ENCODE measurements around the gene PIP5K1C. TPM values are rescaled to one million over a fixed set of nuclear protein-coding genes. Genes with fewer than 3 reads are reported as not detected.
A peak's percentile ranks its signal among the peaks of the same experiment; 100 is the strongest.

Gene PIP5K1C
- total and polyA plus RNA-seq, 10 donors: 6.2 to 41.9 (median 33.9) TPM

GRCh38 chr19:3698386-3698950, 1.8 kb downstream of the PIP5K1C start:
- intact Hi-C loops (cut with DNase I; ENCODE audit: low total_unique reads): loop anchor here (2.0 kb wide), 1 partner anchor 34 kb away; no protein-coding TSS in a partner anchor
- peak overlapping the region in 5 of 8 donors; percentile 44 to 89 (median 88) for H3K27ac ChIP-seq
- H3K36me3 ChIP-seq: peaks cover 0 to 22% (median 1%) of the 10 kb centered on the region in 6 donors
- DNase-seq: no peak
- TF ChIP-seq POLR2A (IDR thresholded peaks at IDR 0.05): no peak
- no peak for TF ChIP-seq CTCF (IDR thresholded peaks at IDR 0.05 in 8 of 11, conservative IDR thresholded peaks at IDR 0.05 in 3 of 11)
- no peak for TF ChIP-seq POLR2AphosphoS5 (IDR thresholded peaks at IDR 0.05)
- peak overlapping the region in 3 of 8 donors; percentile 90 to 94 (median 93) for H3K4me3 ChIP-seq
- 30 to 63% (median 50%) methylated on average over 4 to 12 of the region's 12 CpGs for WGBS, 5 donors
- H3K9me3 ChIP-seq: no peaks in the 10 kb centered on the region
- peaks cover 9 to 59% (median 29%) of the 10 kb centered on the region in 6 donors for H3K4me1 ChIP-seq
- no peaks in the 10 kb centered on the region for H3K27me3 ChIP-seq (replicated peaks in 1 of 7)

- no peak for DNase-seq
- WGBS, 5 donors: 86 to 89% (median 87%) methylated on average over 37 to 43 of the region's 43 CpGs
- Histone ChIP-seq H3K27ac (peak overlapping the region in 2 of 8 donors; percentile 88 to 89), H3K4me1 (peaks cover 9 to 65% (median 32%) of the 10 kb centered on the region in 6 donors), H3K9me3 (no peaks in the 10 kb centered on the region), H3K27me3 (replicated peaks in 1 of 7) (no peaks in the 10 kb centered on the region), H3K36me3 (peaks cover 0 to 29% (median 1%) of the 10 kb centered on the region in 6 donors), H3K4me3 (peak overlapping the region in 1 of 8 donors; percentile 93)
- intact Hi-C loops (cut with DNase I; ENCODE audit: low total_unique reads): loop anchor here (2.0 kb wide), 1 partner anchor 33 kb away; no protein-coding TSS in a partner anchor
- no peak for TF ChIP-seq CTCF (IDR thresholded peaks at IDR 0.05 in 8 of 11, conservative IDR thresholded peaks at IDR 0.05 in 3 of 11)
- TF ChIP-seq POLR2AphosphoS5 (IDR thresholded peaks at IDR 0.05): no peak
- TF ChIP-seq POLR2A (IDR thresholded peaks at IDR 0.05): no peak
These were observed 2.4 kb downstream of the PIP5K1C start for GRCh38 chr19:3697671-3698385.

- peaks cover 9 to 72% (median 32%) of the 10 kb centered on the region in 6 donors for H3K4me1 ChIP-seq
- 91 to 96% (median 95%) methylated on average over 30 of the region's 30 CpGs for WGBS, 5 donors
- no peak overlapping the region for H3K27ac ChIP-seq
- no peak for DNase-seq
- no peaks in the 10 kb centered on the region for H3K27me3 ChIP-seq (replicated peaks in 1 of 7)
- peaks cover 0 to 29% (median 1%) of the 10 kb centered on the region in 6 donors for H3K36me3 ChIP-seq
- H3K4me3 ChIP-seq: no peak overlapping the region
- TF ChIP-seq POLR2A (IDR thresholded peaks at IDR 0.05): no peak
- TF ChIP-seq POLR2AphosphoS5 (IDR thresholded peaks at IDR 0.05): no peak
- TF ChIP-seq CTCF (IDR thresholded peaks at IDR 0.05 in 8 of 11, conservative IDR thresholded peaks at IDR 0.05 in 3 of 11): no peak
- H3K9me3 ChIP-seq: no peaks in the 10 kb centered on the region
- intact Hi-C loops (cut with DNase I; ENCODE audit: low total_unique reads): no loop called here
These were observed 3.2 kb downstream of the PIP5K1C start for GRCh38 chr19:3697094-3697493.

DNA sequence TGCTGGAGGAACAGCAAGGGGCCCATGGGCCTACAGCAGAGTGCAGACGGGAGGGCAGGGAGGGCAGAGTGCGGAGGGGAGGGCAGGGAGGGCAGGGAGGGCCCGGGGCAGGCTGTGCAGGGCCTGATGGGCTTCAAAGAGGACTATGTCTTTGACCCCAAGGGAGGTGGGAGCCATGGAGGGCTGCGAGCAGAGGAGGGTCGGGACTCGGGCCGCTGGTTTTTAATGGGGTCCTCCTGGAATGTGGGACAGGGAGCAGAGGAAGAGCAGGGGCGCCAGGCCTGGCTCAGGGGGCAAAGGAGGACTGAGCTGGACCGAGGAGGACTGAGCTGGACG, 3.6 kb downstream of the PIP5K1C start:
- DNase-seq: no peak
- peaks cover 0 to 29% (median 1%) of the 10 kb centered on the region in 6 donors for H3K36me3 ChIP-seq
- H3K9me3 ChIP-seq: no peaks in the 10 kb centered on the region
- no peak overlapping the region for H3K4me3 ChIP-seq
- H3K27me3 ChIP-seq (replicated peaks in 1 of 7): no peaks in the 10 kb centered on the region
- TF ChIP-seq POLR2A (IDR thresholded peaks at IDR 0.05): no peak
- TF ChIP-seq CTCF (IDR thresholded peaks at IDR 0.05 in 8 of 11, conservative IDR thresholded peaks at IDR 0.05 in 3 of 11): no peak
- no peak for TF ChIP-seq POLR2AphosphoS5 (IDR thresholded peaks at IDR 0.05)
- no peak overlapping the region for H3K27ac ChIP-seq
- 89 to 97% (median 94%) methylated on average over 9 to 10 of the region's 10 CpGs for WGBS, 5 donors
- intact Hi-C loops (cut with DNase I; ENCODE audit: low total_unique reads): no loop called here
- H3K4me1 ChIP-seq: peaks cover 9 to 74% (median 32%) of the 10 kb centered on the region in 6 donors
